WI38 (cell line): Measurements from ENCODE around the gene DDX6.
"Not testable (repeated sequence)": the region's sequence is repeated elsewhere in the genome, so short reads cannot be mapped to it uniquely, and the experiment has no call there.

Experiments
- H3K4me3 ChIP-seq: 2 replicates; pipeline ENCODE4 v1.5.1; 2011; ENCODE audit warnings: low read depth, mild to moderate bottlenecking, control low read depth, low read length
- TF ChIP-seq, protein P1 (sequence below): IDR thresholded peaks from 2 replicates; pipeline ENCODE4 v1.5.1; 2012; ENCODE audit warnings: low read depth, mild to moderate bottlenecking, control low read depth, low read length

The DDX6 gene

DNA sequence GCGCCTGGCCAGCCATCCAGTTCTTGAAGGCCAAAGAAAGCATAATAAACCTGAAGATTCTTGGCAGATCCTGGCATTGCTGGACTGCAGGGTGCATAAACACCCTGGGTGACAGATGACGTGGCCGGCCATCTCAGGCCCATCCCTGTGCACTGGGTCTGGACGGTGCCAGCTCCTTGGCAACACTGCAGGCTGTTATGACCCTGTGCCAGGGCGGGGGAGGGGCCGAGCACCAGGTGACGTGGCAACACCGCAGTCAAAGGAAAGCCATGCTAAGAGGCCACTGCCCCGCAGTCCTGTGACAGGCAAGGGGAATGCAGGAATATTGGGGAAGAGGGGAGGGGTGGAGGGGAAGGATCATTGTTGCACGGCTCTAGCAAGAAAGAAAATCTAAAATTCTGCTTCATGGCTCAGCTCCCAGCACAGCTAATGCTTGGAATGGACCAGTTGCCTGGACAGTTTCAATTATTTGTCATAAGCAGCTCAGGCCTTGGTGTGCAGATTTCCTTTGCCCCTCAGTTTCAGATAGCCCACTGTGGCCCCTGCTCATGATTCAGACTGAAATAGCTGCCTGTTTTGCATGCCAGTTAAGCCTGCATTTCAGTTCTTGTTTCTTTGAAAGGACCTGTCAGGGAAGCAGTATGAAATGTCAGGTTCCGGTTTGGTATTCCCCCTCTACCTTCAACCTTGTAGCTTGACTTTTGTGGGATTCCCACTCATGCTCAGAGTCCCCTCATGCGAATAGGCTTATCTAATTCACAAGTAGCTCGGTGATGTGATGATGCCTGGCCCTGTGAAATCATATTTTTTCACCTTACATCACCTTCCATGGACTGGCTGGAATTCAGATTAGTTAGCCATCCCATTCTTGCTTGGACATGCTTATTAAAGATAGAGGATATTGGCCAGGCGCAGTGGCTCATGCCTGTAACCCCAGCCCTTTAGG is 29.7 kb upstream of the DDX6 start:
- TF ChIP-seq, protein P1, sequence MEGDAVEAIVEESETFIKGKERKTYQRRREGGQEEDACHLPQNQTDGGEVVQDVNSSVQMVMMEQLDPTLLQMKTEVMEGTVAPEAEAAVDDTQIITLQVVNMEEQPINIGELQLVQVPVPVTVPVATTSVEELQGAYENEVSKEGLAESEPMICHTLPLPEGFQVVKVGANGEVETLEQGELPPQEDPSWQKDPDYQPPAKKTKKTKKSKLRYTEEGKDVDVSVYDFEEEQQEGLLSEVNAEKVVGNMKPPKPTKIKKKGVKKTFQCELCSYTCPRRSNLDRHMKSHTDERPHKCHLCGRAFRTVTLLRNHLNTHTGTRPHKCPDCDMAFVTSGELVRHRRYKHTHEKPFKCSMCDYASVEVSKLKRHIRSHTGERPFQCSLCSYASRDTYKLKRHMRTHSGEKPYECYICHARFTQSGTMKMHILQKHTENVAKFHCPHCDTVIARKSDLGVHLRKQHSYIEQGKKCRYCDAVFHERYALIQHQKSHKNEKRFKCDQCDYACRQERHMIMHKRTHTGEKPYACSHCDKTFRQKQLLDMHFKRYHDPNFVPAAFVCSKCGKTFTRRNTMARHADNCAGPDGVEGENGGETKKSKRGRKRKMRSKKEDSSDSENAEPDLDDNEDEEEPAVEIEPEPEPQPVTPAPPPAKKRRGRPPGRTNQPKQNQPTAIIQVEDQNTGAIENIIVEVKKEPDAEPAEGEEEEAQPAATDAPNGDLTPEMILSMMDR = no peak
- no peak overlapping the region for H3K4me3 ChIP-seq

DNA sequence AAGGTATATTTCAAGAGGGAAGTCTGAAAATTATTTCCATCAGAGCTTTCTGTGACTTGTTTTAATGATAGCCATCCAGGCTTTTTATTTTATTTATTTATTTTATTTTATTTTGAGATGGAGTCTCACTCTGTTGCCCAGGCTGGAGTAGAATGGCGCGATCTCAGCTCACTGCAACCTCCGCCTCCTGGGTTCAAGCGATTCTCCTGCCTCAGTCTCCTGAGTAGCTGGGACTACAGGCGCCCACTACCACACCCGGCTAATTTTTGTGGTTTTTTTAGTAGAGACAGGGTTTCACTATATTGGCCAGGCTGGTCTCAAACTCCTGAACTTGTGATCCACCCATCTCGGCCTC is 29.0 kb upstream of the DDX6 start:
- not testable (repeated sequence) for H3K4me3 ChIP-seq

DNA sequence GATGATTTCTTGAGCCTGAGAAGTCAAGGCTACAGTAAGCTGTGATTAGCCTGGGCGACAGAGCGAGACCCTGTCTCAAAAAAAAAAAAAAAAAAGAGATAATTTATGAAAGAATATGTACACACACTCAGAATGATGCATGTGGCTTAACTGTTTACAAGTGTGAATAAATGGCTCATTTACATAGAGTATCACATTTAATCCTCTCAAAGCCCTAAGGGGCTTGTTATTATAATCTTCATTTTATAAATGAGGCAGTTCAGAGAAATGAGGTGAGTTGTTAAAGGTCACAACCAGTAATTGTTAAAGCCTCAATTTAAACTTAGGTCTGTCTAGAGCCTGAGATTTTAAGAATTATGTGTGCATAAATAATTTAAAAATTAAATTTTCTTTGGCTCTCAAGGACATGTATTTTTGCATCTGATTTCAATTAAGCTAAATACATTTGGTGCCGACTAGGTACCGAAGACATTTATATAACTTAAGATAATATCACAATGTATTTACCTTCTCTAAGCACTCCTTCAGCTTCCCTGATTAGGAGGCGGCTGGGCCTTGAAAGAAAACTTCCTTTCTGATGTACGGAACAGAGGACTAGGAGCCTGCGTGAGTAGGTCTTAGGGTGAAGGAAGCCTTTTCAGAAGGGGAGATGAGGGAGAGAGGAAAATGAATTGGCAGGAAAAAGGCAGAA is 28.5 kb upstream of the DDX6 start:
- H3K4me3 ChIP-seq = no peak overlapping the region
- TF ChIP-seq, protein P1 = no peak

DNA sequence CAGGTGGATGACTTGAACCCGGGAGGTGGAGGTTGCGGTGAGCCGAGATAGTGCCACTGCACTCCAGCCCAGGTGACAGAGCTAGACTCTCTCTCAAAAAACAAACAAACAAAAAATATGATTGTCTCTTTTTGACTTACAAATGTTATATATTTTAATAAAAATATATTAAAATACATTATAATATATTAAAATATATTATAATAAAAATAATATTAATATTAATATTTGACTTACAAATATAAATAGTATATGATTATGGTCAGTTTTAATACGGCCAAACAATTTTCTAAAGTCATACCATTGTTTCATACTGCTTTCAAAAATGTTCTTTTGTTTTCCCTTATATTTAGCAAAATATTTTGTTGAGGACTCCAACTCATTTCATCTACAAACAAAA is 27.2 kb upstream of the DDX6 start:
- TF ChIP-seq, protein P1 = no peak
- H3K4me3 ChIP-seq = no peak overlapping the region

DNA sequence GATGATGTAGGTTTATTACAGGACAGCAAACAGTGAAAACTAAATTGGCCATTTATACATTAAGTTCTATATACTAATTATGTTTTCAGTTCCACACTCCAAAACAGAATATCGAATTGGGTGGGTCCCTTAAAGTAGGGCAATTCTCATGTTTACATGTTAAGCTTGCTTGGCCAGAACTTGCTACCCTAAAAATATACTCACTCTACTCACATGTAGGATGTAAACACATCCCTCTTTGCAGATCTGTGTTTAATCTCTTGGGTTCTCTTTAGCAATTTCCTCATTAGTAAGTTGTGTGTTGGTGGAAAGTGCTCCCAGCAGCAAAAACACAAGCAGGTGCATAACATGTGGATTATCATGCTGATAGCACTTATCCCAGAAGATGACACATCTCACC is 22.6 kb upstream of the DDX6 start:
- TF ChIP-seq, protein P1 = no peak
- no peak overlapping the region for H3K4me3 ChIP-seq

DNA sequence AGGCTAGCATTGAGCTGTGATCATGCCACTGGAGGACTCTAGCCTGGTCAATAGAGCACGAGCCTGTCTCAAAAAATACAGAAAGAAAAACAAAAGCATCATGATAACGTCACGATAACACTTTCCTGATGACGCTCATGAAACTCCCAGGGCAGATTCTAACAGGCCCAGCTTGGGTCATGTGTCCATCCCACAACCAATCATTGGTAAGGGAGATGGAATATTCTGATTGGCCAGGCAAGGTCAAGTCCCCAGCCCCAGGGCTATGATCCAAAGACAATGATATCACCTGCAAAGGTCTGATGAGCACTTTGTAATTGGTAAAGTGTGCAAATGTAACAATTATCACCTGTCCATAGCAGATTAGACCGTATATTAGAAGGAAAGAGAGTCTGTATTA is 21.5 kb upstream of the DDX6 start:
- TF ChIP-seq, protein P1 = no peak
- no peak overlapping the region for H3K4me3 ChIP-seq

DNA sequence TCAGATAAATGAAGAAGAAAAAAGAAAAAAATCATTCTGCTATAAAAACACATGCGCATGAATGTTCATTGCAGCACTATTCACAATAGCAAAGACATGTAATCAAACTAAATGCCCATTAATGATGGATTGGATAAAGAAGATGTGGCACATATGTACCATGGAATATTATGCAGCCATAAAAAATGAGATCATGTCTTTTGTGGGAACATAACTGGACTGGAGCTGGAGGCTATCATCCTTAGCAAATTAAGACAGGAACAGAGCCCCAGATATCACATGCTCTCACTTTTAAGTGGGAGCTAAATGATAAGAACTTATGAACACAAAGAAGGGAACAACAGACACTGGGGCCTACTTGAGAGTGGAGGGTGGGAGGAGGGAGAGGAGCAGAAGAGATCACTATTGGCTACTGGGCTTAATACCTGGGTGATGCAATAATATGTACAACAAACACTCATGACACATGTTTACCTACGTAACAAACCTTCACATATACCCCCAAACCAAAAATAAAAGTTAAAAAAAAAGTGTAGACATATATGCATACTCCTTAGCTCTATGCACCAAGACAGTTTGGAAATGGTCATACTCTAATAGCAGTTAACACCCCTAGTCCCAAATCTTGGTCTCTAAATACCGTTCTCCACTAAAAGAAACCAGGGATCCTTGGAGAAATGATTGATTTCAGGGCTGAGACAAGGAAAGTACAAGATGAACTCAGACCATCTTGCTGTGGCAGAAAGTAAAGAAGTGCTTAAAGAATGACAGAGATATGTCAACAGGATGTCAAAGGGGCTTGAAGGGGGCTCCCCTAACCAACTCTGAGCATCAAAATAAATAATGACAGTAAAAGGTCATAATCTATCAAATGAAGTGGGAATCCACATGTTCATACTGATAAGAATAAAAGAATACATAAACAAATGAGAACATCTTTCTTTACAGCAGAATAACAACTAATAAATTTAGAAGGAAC is 17.1 kb upstream of the DDX6 start:
- no peak overlapping the region for H3K4me3 ChIP-seq
- TF ChIP-seq, protein P1 = no peak
